Right ventricle myocardium inferior (tissue), 1 donor: Measurements from ENCODE around the gene RBM17. TPM values are rescaled to one million over a fixed set of nuclear protein-coding genes. Genes with fewer than 3 reads are reported as not detected.
"Not testable (repeated sequence)": the region's sequence is repeated elsewhere in the genome, so short reads cannot be mapped to it uniquely, and the experiment has no call there.

Source experiments
- ATAC-seq: fragments of 200-7000 bp; cut with Tn5 transposase; one replicate; pipeline ENCODE4 v1.9.1; 2020; ENCODE audit warnings: mild to moderate bottlenecking, moderate library complexity
- DNase-seq: peaks from one replicate; pipeline ENCODE4 v3.0.0; 2021; ENCODE audit errors: missing footprints
- intact Hi-C: fragments of 100-400 bp; cut with DNase I; formaldehyde crosslinking; loops from one replicate; pipeline ENCODE4 v1.11.0; 2022
- total RNA-seq: library from RNA; stranded (reverse); fragmentation: NEBNext Ultra II Directional; extraction: Animal tissue kit (Norgen Biotek cat#: 25700); gene quantifications from one replicate; pipeline ENCODE4 v1.2.1, GENCODE V29; 2021
- donor health status: DM: no; HTN: yes; CAD: no; lungs with severe emphysema.

Gene RBM17
- total RNA-seq, 1 donor from 2014 or later, result 65.7 TPM

DNA sequence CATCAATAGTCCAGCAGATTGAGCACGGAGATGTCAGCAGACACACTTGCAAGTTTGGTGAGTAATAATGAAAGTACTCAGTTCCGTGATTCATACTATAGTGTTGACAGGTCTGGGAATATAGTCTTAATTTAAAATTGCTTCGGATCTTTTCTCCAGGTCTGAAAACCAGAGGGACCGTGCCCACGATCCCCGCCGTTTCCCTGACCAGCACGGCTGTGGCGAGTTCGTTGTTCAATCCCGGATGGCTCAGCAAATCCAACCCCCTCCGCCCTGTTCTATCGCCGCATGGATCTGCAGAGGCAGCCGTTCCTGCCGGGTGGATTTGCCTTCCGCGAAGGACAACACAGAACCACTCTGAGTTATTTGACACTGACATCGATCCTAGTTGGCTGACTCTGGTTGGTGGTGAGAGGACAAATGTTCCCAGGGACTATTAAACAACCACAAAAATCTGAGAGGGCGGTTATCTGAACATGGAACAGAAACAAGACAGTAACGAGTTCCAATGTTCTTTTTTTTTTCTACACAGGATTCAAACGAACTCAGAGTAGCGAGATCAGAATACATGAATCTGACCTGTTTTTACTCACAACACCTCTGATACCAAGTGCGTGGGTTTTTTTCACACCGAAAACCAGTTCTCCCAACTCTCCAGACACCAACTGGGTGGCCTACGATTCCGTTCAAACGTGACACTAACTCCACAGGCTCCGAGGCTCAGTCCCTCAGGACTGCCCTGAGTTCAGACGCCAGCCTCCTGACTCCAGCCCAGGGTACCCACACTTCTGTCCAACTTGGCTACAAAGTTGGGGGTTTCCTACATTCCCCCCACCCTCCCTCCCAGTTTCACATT, 52.7 kb downstream of the RBM17 start:
- DNase-seq (no peak), ATAC-seq (no peak)
- intact Hi-C loops, result no loop called here

DNA sequence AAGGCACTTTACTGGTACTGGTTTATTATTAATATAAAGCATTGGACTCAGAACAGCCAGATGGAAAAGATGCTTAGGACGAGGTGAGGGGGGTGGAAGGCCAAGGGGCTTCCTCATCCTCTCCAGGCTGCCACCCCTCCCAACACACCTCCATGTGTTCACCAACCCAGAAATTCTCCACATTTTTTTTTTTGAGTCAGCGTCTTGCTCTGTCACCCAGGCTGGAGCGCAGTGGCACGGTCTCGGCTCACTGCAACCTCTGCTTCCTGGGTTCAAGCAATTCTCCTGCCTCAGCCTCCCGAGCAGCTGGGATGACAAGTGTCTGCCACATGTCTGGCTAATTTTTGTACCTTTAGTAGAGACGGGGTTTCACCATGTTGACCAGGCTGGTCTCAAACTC, 53.4 kb downstream of the RBM17 start:
- intact Hi-C loops, ATAC-seq, DNase-seq: not testable (repeated sequence)

DNA sequence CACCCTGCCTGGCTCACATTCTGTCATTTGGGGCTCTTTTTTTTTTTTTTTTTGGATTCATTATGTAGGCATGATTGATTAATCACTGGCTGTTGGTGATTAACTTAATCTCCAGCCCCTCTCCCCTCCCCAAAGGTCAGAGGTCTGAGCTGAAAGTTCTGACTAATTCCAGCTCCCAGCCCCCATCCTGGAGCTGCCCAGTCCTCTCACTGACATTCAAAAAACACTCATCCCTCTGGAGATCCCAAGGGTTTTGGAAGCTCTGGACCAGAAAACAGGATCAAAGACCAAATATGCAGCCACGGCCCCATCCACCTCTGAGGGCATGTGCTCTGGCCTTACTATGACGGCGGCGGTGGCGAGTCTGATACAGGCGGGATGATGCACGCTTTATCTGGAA, 53.8 kb downstream of the RBM17 start:
- intact Hi-C loops, result no loop called here
- DNase-seq, result no peak
- no peak for ATAC-seq

- DNase-seq (no peak), ATAC-seq (no peak)
- intact Hi-C loops, result no loop called here
Measured at GRCh38 chr10:6143181-6143580, 54.3 kb downstream of the RBM17 start.

- intact Hi-C loops, result loop anchor here (2.0 kb wide), 1 partner anchor 18 kb away; no protein-coding TSS in a partner anchor
- ATAC-seq, result peak; percentile 94
- peak; percentile 98 for DNase-seq
Measured at GRCh38 chr10:6144406-6145165, 55.8 kb downstream of the RBM17 start.

GRCh38 chr10:6145166-6145987, 56.5 kb downstream of the RBM17 start:
- intact Hi-C loops, result loop anchor here (2.0 kb wide), 1 partner anchor 17 kb away; no protein-coding TSS in a partner anchor
- peak; percentile 24 for ATAC-seq
- no peak for DNase-seq

DNA sequence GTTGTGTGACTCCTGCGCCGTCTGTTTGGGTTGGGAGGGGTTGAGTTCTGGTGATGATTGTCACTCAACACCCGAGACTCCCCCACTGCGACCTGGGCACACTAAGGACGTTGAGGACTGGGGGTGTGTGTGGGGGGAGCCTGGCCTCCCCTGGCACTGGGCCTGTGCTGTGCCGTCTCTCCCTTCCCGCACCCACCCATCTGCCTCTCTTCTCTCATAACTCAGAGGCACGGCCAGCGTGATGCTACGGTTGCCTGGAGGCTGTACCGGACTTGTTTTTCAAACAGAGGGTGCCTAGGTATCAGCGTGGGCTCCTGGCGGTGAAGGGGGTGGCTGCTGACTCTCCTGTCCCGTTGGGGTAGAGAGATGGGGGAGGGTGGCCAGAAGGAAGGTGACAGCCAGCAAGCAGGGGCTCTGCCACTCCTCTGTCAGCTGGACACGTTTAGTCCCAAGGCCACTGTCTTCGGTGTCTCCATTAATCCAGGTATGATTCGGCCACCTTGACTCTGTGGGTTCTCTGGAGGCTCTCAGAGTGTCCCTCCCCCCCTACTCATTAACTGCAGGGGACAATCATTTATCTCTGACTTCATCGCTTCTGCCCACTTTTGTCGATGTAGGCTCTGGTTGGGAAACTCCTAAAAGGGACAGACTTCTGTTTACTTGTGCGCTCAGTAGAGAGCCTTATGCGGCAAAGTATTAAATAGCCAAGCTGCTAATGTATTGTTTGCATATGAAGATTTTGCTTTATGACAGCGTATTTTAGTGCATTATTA, 57.4 kb downstream of the RBM17 start:
- intact Hi-C loops, result no loop called here
- no peak for DNase-seq
- no peak for ATAC-seq

- ATAC-seq, result no peak
- no peak for DNase-seq
- intact Hi-C loops, result no loop called here
Measured at GRCh38 chr10:6146921-6147320, 58.1 kb downstream of the RBM17 start.

DNA sequence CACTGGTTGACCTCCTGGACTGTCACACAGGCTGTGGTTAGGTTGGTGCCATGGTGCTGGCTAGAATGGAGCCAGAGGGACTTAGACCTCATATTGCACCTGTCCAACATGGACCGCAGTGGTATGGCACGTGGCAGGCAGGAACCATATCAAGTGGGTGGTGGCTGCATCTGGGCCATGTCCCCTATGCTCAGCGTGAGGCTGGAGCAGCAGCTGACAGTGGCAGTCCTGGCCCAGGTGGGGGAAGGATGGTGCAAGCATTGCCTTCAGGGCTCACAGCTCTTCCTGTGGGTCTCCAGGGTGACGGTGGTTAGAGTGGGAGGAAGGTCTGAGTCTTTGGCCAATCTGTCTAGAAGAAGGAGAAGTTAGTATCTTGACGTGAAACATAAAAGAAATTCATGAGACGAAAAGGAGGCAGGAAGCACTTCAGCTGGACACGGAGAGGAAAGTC, 59.4 kb downstream of the RBM17 start:
- intact Hi-C loops, result no loop called here
- ATAC-seq (no peak), DNase-seq (no peak)

GRCh38 chr10:6148908-6149307, 60.1 kb downstream of the RBM17 start:
- intact Hi-C loops, result no loop called here
- no peak for DNase-seq
- ATAC-seq, result no peak

GRCh38 chr10:6151087-6151977, 62.5 kb downstream of the RBM17 start:
- intact Hi-C loops, result loop anchor here (2.0 kb wide), 1 partner anchor 43 kb away; no protein-coding TSS in a partner anchor
- peak; percentile 71 for ATAC-seq
- DNase-seq, result peak; percentile 77

DNA sequence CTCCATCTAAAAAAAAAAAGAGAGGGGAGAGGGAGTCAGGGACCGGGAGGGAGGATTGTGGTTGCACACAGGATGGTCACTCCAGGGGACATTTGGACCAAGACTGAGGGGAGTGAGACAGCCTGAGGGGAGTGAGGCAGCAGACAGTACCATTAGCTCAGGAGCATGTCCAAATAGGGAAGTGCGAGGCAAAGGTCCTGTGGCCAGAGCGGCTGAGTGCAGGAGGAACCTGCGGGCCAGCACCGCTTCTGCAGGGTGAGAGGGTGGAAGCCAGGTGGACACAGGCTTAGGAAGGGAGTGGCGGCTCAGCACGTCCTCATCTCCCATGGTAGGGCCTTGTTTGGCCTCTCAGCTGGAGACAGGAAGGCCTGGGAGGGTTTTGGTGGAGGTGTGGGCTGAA, 65.0 kb downstream of the RBM17 start:
- intact Hi-C loops, result no loop called here
- no peak for ATAC-seq
- DNase-seq, result peak; percentile 87

- intact Hi-C loops, result no loop called here
- no peak for ATAC-seq
- DNase-seq, result no peak
Measured at GRCh38 chr10:6154566-6154965, 65.7 kb downstream of the RBM17 start.

DNA sequence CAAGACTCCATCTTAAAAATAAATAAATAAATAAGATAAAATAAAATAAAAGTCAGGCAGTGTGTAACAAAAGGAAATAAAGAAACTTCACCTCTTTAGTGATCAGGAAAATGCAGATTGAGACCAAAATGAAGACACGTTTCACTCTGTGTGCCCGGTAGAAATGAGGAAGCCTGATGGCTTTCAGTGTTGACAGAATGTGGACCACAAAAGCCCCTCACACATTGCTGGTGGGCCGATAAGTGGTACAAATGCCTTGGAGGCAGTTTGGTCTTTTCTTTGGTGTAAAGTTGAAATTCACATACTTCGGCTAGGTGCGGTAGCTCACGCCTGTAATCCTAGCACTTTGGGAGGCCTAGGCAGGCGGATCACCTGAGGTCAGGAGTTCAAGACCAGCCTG, 69.4 kb downstream of the RBM17 start:
- DNase-seq, result no peak
- no peak for ATAC-seq
- intact Hi-C loops, result no loop called here

GRCh38 chr10:6161921-6162320, 73.1 kb downstream of the RBM17 start:
- intact Hi-C loops, result loop anchor here (2.0 kb wide), 1 partner anchor 17 kb away; no protein-coding TSS in a partner anchor
- DNase-seq, result no peak
- ATAC-seq, result no peak

- ATAC-seq, result no peak
- intact Hi-C loops, result loop anchor here (2.0 kb wide), 1 partner anchor 18 kb away; no protein-coding TSS in a partner anchor
- no peak for DNase-seq
Measured at GRCh38 chr10:6162589-6163356, 73.9 kb downstream of the RBM17 start.
